Measurements from ENCODE around the gene DISC1. TPM values are rescaled to one million over a fixed set of nuclear protein-coding genes. Genes with fewer than 3 reads are reported as not detected.

The DISC1 gene
- total RNA-seq, 1 experiment from 2014 or later: 1.8 TPM

GRCh38 chr1:231786126-231786525 is 159.5 kb downstream of the DISC1 start:
- no peak for DNase-seq (ENCODE audit: low read depth, low spot score)
- no peaks in the 10 kb centered on the region for H3K9me3 ChIP-seq (ENCODE audit: control insufficient read depth in 1 of 2, insufficient read depth in 1 of 2, low read depth in 1 of 2, low read length in 2 of 2)
- H2AFZ ChIP-seq (ENCODE audit: low read depth, low read length, poor library complexity, severe bottlenecking): no peak overlapping the region
- no peaks in the 10 kb centered on the region for H3K4me1 ChIP-seq (ENCODE audit: control insufficient read depth in 1 of 2, insufficient read depth in 2 of 2, low read length in 2 of 2)
- ChIA-PET POLR2A (no interaction called here), RAD21 (ENCODE audit: low non-redundant PET in 1 of 2, low total read pairs in 2 of 2, uncharacterized antibody in 2 of 2, unreplicated experiment in 2 of 2) (no interaction called here), CTCF (no interaction called here)
- TF ChIP-seq POLR2A (IDR thresholded peaks at IDR 0.05; ENCODE audit: borderline replicate concordance, extremely low read depth, insufficient read depth, insufficient read length) (no peak), ZNF274 (IDR thresholded peaks at IDR 0.05; ENCODE audit: low read depth, low read length) (no peak), FOSL1 (IDR thresholded peaks at IDR 0.05; ENCODE audit: low read depth) (no peak), SP1 (IDR thresholded peaks at IDR 0.05; ENCODE audit: low read depth) (no peak), RAD21 (IDR thresholded peaks at IDR 0.05; ENCODE audit: low read depth) (no peak)
- H3K79me2 ChIP-seq (ENCODE audit: insufficient read depth, low read length): no peaks in the 10 kb centered on the region
- no peaks in the 10 kb centered on the region for H3K27me3 ChIP-seq (ENCODE audit: insufficient read depth, low read length)
- no peak overlapping the region for H3K4me2 ChIP-seq (ENCODE audit: low read length)
- no peak for ATAC-seq
- H3K9ac ChIP-seq (ENCODE audit: low read length): no peak overlapping the region
- intact Hi-C loops (cut with micrococcal nuclease): no loop called here
- H3K9me2 ChIP-seq (ENCODE audit: insufficient read depth): no peaks in the 10 kb centered on the region
- BruUV-seq (replicated peaks): no TSS peak
- no peaks in the 10 kb centered on the region for H4K20me1 ChIP-seq (ENCODE audit: insufficient read depth)
- H3K27ac ChIP-seq (ENCODE audit: low read depth, low read length): no peak overlapping the region
- H3K36me3 ChIP-seq (ENCODE audit: control insufficient read depth in 1 of 2, insufficient read depth in 2 of 2, low read length in 2 of 2): no peaks in the 10 kb centered on the region
- no peak overlapping the region for H3K4me3 ChIP-seq (replicated peaks in 1 of 2; ENCODE audit: low read depth in 1 of 2, low read length in 2 of 2)

GRCh38 chr1:231792634-231793033 is 166.0 kb downstream of the DISC1 start:
- Histone ChIP-seq H2AFZ (ENCODE audit: low read depth, low read length, poor library complexity, severe bottlenecking) (no peak overlapping the region), H3K9me2 (ENCODE audit: insufficient read depth) (no peaks in the 10 kb centered on the region), H3K9ac (ENCODE audit: low read length) (no peak overlapping the region), H3K9me3 (ENCODE audit: control insufficient read depth in 1 of 2, insufficient read depth in 1 of 2, low read depth in 1 of 2, low read length in 2 of 2) (no peaks in the 10 kb centered on the region), H3K79me2 (ENCODE audit: insufficient read depth, low read length) (no peaks in the 10 kb centered on the region), H3K4me2 (ENCODE audit: low read length) (no peak overlapping the region), H3K4me1 (ENCODE audit: control insufficient read depth in 1 of 2, insufficient read depth in 2 of 2, low read length in 2 of 2) (no peaks in the 10 kb centered on the region), H4K20me1 (ENCODE audit: insufficient read depth) (no peaks in the 10 kb centered on the region), H3K27me3 (ENCODE audit: insufficient read depth, low read length) (no peaks in the 10 kb centered on the region), H3K36me3 (ENCODE audit: control insufficient read depth in 1 of 2, insufficient read depth in 2 of 2, low read length in 2 of 2) (no peaks in the 10 kb centered on the region), H3K4me3 (replicated peaks in 1 of 2; ENCODE audit: low read depth in 1 of 2, low read length in 2 of 2) (no peak overlapping the region), H3K27ac (ENCODE audit: low read depth, low read length) (no peak overlapping the region)
- no peak for ATAC-seq
- BruUV-seq (replicated peaks): no TSS peak
- intact Hi-C loops (cut with micrococcal nuclease): no loop called here
- DNase-seq (ENCODE audit: low read depth, low spot score): no peak
- ChIA-PET CTCF (interaction anchor here (1.0 kb wide), 1 partner anchor 36 kb away, joined by 3 read pairs; no protein-coding TSS in a partner anchor), RAD21 (ENCODE audit: low non-redundant PET in 1 of 2, low total read pairs in 2 of 2, uncharacterized antibody in 2 of 2, unreplicated experiment in 2 of 2) (no interaction called here), POLR2A (no interaction called here)
- TF ChIP-seq ZNF274 (IDR thresholded peaks at IDR 0.05; ENCODE audit: low read depth, low read length) (no peak), RAD21 (IDR thresholded peaks at IDR 0.05; ENCODE audit: low read depth) (no peak), EGR1 (IDR thresholded peaks at IDR 0.05; ENCODE audit: low read depth) (no peak), ZBTB33 (IDR thresholded peaks at IDR 0.05; ENCODE audit: extremely low read depth, insufficient replicate concordance, low read length) (no peak), FOSL1 (IDR thresholded peaks at IDR 0.05; ENCODE audit: low read depth) (no peak), EZH2 (IDR thresholded peaks at IDR 0.05) (no peak)
